ENCODE measurements around the gene KIAA1755. TPM values are rescaled to one million over a fixed set of nuclear protein-coding genes. Genes with fewer than 3 reads are reported as not detected.
"Not testable (repeated sequence)": the region's sequence is repeated elsewhere in the genome, so short reads cannot be mapped to it uniquely, and the experiment has no call there.

KIAA1755 gene
- polyA plus RNA-seq, 3 donors: 1.1 to 3.6 (median 2.9) TPM

- DNase-seq (ENCODE audit: extremely low read depth in 1 of 11, low read depth in 9 of 11, low spot score in 4 of 11): no peak
Observed at GRCh38 chr20:38248133-38248532, 12.4 kb downstream of the KIAA1755 start.

- not testable (repeated sequence) for DNase-seq (ENCODE audit: extremely low read depth in 1 of 11, low read depth in 9 of 11, low spot score in 4 of 11)
Observed at GRCh38 chr20:38247725-38248124, 12.8 kb downstream of the KIAA1755 start.

GRCh38 chr20:38247166-38247509 is 13.4 kb downstream of the KIAA1755 start:
- DNase-seq (ENCODE audit: extremely low read depth in 1 of 11, low read depth in 9 of 11, low spot score in 4 of 11): no peak

GRCh38 chr20:38246357-38247165 is 14.0 kb downstream of the KIAA1755 start:
- no peak for DNase-seq (ENCODE audit: extremely low read depth in 1 of 11, low read depth in 9 of 11, low spot score in 4 of 11)

GRCh38 chr20:38245753-38246152 is 14.8 kb downstream of the KIAA1755 start:
- no peak for DNase-seq (ENCODE audit: extremely low read depth in 1 of 11, low read depth in 9 of 11, low spot score in 4 of 11)

- DNase-seq (ENCODE audit: extremely low read depth in 1 of 11, low read depth in 9 of 11, low spot score in 4 of 11): no peak
Observed at GRCh38 chr20:38243709-38244020, 16.9 kb downstream of the KIAA1755 start.

- no peak for DNase-seq (ENCODE audit: extremely low read depth in 1 of 11, low read depth in 9 of 11, low spot score in 4 of 11)
Observed at GRCh38 chr20:38242848-38243708, 17.5 kb downstream of the KIAA1755 start.

- no peak for DNase-seq (ENCODE audit: extremely low read depth in 1 of 11, low read depth in 9 of 11, low spot score in 4 of 11)
Observed at GRCh38 chr20:38241201-38241600, 19.3 kb downstream of the KIAA1755 start.

- peak in 4 of 11 donors; percentile 45 to 54 (median 50) for DNase-seq (ENCODE audit: extremely low read depth in 1 of 11, low read depth in 9 of 11, low spot score in 4 of 11)
Observed at GRCh38 chr20:38239441-38239840, 21.1 kb downstream of the KIAA1755 start.

GRCh38 chr20:38238829-38239228 is 21.7 kb downstream of the KIAA1755 start:
- no peak for DNase-seq (ENCODE audit: extremely low read depth in 1 of 11, low read depth in 9 of 11, low spot score in 4 of 11)

- no peak for DNase-seq (ENCODE audit: extremely low read depth in 1 of 11, low read depth in 9 of 11, low spot score in 4 of 11)
Observed at GRCh38 chr20:38237381-38237780, 23.2 kb downstream of the KIAA1755 start.

- no peak for DNase-seq (ENCODE audit: extremely low read depth in 1 of 11, low read depth in 9 of 11, low spot score in 4 of 11)
Observed at GRCh38 chr20:38231531-38232121, 28.9 kb downstream of the KIAA1755 start.

GRCh38 chr20:38230957-38231526 is 29.5 kb downstream of the KIAA1755 start:
- DNase-seq (ENCODE audit: extremely low read depth in 1 of 11, low read depth in 9 of 11, low spot score in 4 of 11): no peak

GRCh38 chr20:38230253-38230551 is 30.3 kb downstream of the KIAA1755 start:
- no peak for DNase-seq (ENCODE audit: extremely low read depth in 1 of 11, low read depth in 9 of 11, low spot score in 4 of 11)

GRCh38 chr20:38229376-38230252 is 30.9 kb downstream of the KIAA1755 start:
- DNase-seq (ENCODE audit: extremely low read depth in 1 of 11, low read depth in 9 of 11, low spot score in 4 of 11): no peak

- DNase-seq (ENCODE audit: extremely low read depth in 1 of 11, low read depth in 9 of 11, low spot score in 4 of 11): no peak
Observed at GRCh38 chr20:38228436-38228835, 32.1 kb downstream of the KIAA1755 start.

GRCh38 chr20:38227420-38228360 is 32.8 kb downstream of the KIAA1755 start:
- no peak for DNase-seq (ENCODE audit: extremely low read depth in 1 of 11, low read depth in 9 of 11, low spot score in 4 of 11)

GRCh38 chr20:38226553-38226952 is 34.0 kb downstream of the KIAA1755 start:
- no peak for DNase-seq (ENCODE audit: extremely low read depth in 1 of 11, low read depth in 9 of 11, low spot score in 4 of 11)
